Measurements from ENCODE around the gene SIPA1L3.

The SIPA1L3 gene

GRCh38 chr19:38089440-38089839 lies 182.4 kb downstream of the SIPA1L3 start:
- peaks cover 3 to 36% of the 10 kb centered on the region in 2 experiments; a peak in 2 of 3 replicates for H3K36me3 ChIP-seq (ENCODE audit: control insufficient read depth in 2 of 2, insufficient read depth in 1 of 2, low read length in 2 of 2)
- H3K4me1 ChIP-seq (ENCODE audit: control insufficient read depth, insufficient read depth, low read length) = no peaks in the 10 kb centered on the region
- POLR2A ChIA-PET = interaction anchor here (0.6 to 0.7 kb wide), 2 partner anchors 87 to 192 kb away, joined by 3 read pairs; no protein-coding TSS in a partner anchor
- CTCF ChIA-PET = interaction anchor here (0.6 to 2.1 kb wide), 4 partner anchors 53 to 187 kb away, joined by 3 to 13 read pairs (median 4); no protein-coding TSS in a partner anchor
- H3K27ac ChIP-seq (ENCODE audit: extremely low read depth, low read depth, low read length) = no peak overlapping the region
- TF ChIP-seq ZEB2 (tag by site-specific recombination; IDR thresholded peaks at IDR 0.05) (no peak), ZNF658 (tag by site-specific recombination; IDR thresholded peaks at IDR 0.05) (no peak), ZNF518A (tag by site-specific recombination; conservative IDR thresholded peaks at IDR 0.05; ENCODE audit: low read depth) (no peak), ZNF266 (tag by site-specific recombination; IDR thresholded peaks at IDR 0.05; ENCODE audit: low read depth) (no peak), MEIS1 (CRISPR knock-in tag; IDR thresholded peaks at IDR 0.05; ENCODE audit: borderline replicate concordance) (no peak), ZNF302 (tag by site-specific recombination; IDR thresholded peaks at IDR 0.05; ENCODE audit: low read depth) (no peak), ZNF280D (tag by site-specific recombination; IDR thresholded peaks at IDR 0.05) (no peak), KLF17 (tag by site-specific recombination; IDR thresholded peaks at IDR 0.05) (no peak), ZNF580 (tag by site-specific recombination; IDR thresholded peaks at IDR 0.05) (no peak), FEZF1 (tag by site-specific recombination; IDR thresholded peaks at IDR 0.05) (no peak), ZBTB6 (tag by site-specific recombination; IDR thresholded peaks at IDR 0.05) (no peak), BCL11A (tag by site-specific recombination; IDR thresholded peaks at IDR 0.05; ENCODE audit: low read depth) (no peak), ZBTB44 (tag by site-specific recombination; IDR thresholded peaks at IDR 0.05) (no peak), ZNF544 (tag by site-specific recombination; IDR thresholded peaks at IDR 0.05) (no peak), MZF1 (tag by site-specific recombination; IDR thresholded peaks at IDR 0.05; ENCODE audit: borderline replicate concordance) (no peak), GLI2 (tag by site-specific recombination; IDR thresholded peaks at IDR 0.05; ENCODE audit: borderline replicate concordance, low read depth) (no peak), ZBTB21 (tag by site-specific recombination; IDR thresholded peaks at IDR 0.05) (no peak), SCRT1 (tag by site-specific recombination; IDR thresholded peaks at IDR 0.05; ENCODE audit: borderline replicate concordance) (no peak), ZNF19 (tag by site-specific recombination; IDR thresholded peaks at IDR 0.05; ENCODE audit: low read depth) (no peak), ZNF677 (tag by site-specific recombination; IDR thresholded peaks at IDR 0.05) (no peak)
- no peaks in the 10 kb centered on the region; the same call in 1 of the 2 replicates for H3K9me3 ChIP-seq (ENCODE audit: control insufficient read depth, insufficient read depth, low read depth, low read length)
- H3K4me3 ChIP-seq (ENCODE audit: low read depth, low read length) = no peak overlapping the region
